Medulla oblongata (tissue), 1 donor: ENCODE results near the gene C1QL4.
"Not testable (repeated sequence)": the region's sequence is repeated elsewhere in the genome, so short reads cannot be mapped to it uniquely, and the experiment has no call there.

Experiments
- DNase-seq: peaks from one replicate; pipeline ENCODE4 v3.0.0-alpha.2; 2015; ENCODE audit errors: extremely low spot score

C1QL4 gene

GRCh38 chr12:49333778-49334177, 3.2 kb downstream of the C1QL4 start:
- not testable (repeated sequence) for DNase-seq

GRCh38 chr12:49332891-49333371, 4.1 kb downstream of the C1QL4 start:
- DNase-seq, result no peak

- no peak for DNase-seq
Measured at GRCh38 chr12:49332441-49332861, 4.5 kb downstream of the C1QL4 start.

GRCh38 chr12:49331380-49332222, 5.4 kb downstream of the C1QL4 start:
- peak; percentile 84 for DNase-seq

GRCh38 chr12:49330631-49331379, 6.2 kb downstream of the C1QL4 start:
- no peak for DNase-seq

GRCh38 chr12:49330032-49330619, 6.9 kb downstream of the C1QL4 start:
- no peak for DNase-seq

- DNase-seq, result no peak
Measured at GRCh38 chr12:49328816-49329215, 8.2 kb downstream of the C1QL4 start.

GRCh38 chr12:49327887-49328286, 9.1 kb downstream of the C1QL4 start:
- DNase-seq, result no peak

- DNase-seq, result no peak
Measured at GRCh38 chr12:49327368-49327767, 9.6 kb downstream of the C1QL4 start.

- no peak for DNase-seq
Measured at GRCh38 chr12:49325606-49326005, 11.4 kb downstream of the C1QL4 start.

- no peak for DNase-seq
Measured at GRCh38 chr12:49323524-49324097, 13.4 kb downstream of the C1QL4 start.

GRCh38 chr12:49322708-49323523, 14.1 kb downstream of the C1QL4 start, which contains the start of gene TROAP:
TROAP (plus strand) TSS chr12:49323255; CDS start chr12:49323609, 354 bp downstream.
- DNase-seq, result peak; percentile 100

GRCh38 chr12:49322367-49322707, 14.7 kb downstream of the C1QL4 start:
- DNase-seq, result no peak

GRCh38 chr12:49320411-49321103, 16.4 kb downstream of the C1QL4 start:
- not testable (repeated sequence) for DNase-seq

- DNase-seq, result not testable (repeated sequence)
Measured at GRCh38 chr12:49317118-49317517, 19.9 kb downstream of the C1QL4 start.

GRCh38 chr12:49314811-49315210, 22.2 kb downstream of the C1QL4 start:
- DNase-seq, result no peak

GRCh38 chr12:49310451-49311000, 26.5 kb downstream of the C1QL4 start:
- DNase-seq, result not testable (repeated sequence)

- DNase-seq, result no peak
Measured at GRCh38 chr12:49309386-49309785, 27.6 kb downstream of the C1QL4 start.

GRCh38 chr12:49305762-49306510, 31.1 kb downstream of the C1QL4 start:
- DNase-seq, result no peak
